HepG2 (cell line): ENCODE measurements around the gene STMN1. TPM values are rescaled to one million over a fixed set of nuclear protein-coding genes. Genes with fewer than 3 reads are reported as not detected.

Source experiments
- EZH2 ChIP-seq: conservative IDR thresholded peaks from 2 replicates; pipeline ENCODE4 v1.6.1; 2012; ENCODE audit warnings: mild to moderate bottlenecking, low read depth, low read length, moderate library complexity
- FOXM1 ChIP-seq: sonication (generic); formaldehyde crosslinking; IDR thresholded peaks from 2 replicates; pipeline ENCODE4 v1.5.0; 2020; ENCODE audit warnings: missing genetic modification reagents
- FOXP1 ChIP-seq, 2 experiments: fragments of 450-650 bp in 1 of 2; IDR thresholded peaks; 2 replicates each; pipeline ENCODE4 v1.6.1; 2017 to 2018; ENCODE audit warnings: antibody characterized with exemption in 1 of 2
- GFI1 ChIP-seq: sonication (generic); formaldehyde crosslinking; IDR thresholded peaks from 2 replicates; pipeline ENCODE4 v1.5.0; 2020; ENCODE audit warnings: missing genetic modification reagents, mild to moderate bottlenecking, borderline replicate concordance
- IRF2 ChIP-seq: IDR thresholded peaks from 2 replicates; pipeline ENCODE4 v1.6.1; 2018; ENCODE audit warnings: missing genetic modification reagents, missing compliant biosample characterization
- JARID2 ChIP-seq: sonication (generic); formaldehyde crosslinking; IDR thresholded peaks from 2 replicates; pipeline ENCODE4 v1.8.1; 2023; ENCODE audit warnings: missing genetic modification reagents, inconsistent platforms; ENCODE audit not compliant: insufficient replicate concordance
- KLF15 ChIP-seq: sonication (generic); formaldehyde crosslinking; IDR thresholded peaks from 2 replicates; pipeline ENCODE4 v1.8.1; 2023; ENCODE audit warnings: borderline replicate concordance, mild to moderate bottlenecking, inconsistent platforms, missing genetic modification reagents, mixed read lengths
- MAFF ChIP-seq: IDR thresholded peaks from 2 replicates; pipeline ENCODE4 v1.6.1; 2011; ENCODE audit warnings: low read depth, low read length, improper control_type of control experiment
- MTF2 ChIP-seq: sonication (generic); formaldehyde crosslinking; IDR thresholded peaks from 2 replicates; pipeline ENCODE4 v1.5.0; 2020; ENCODE audit warnings: missing genetic modification reagents, borderline replicate concordance
- NFYB ChIP-seq: sonication (generic); formaldehyde crosslinking; IDR thresholded peaks from 2 replicates; pipeline ENCODE4 v1.4.0; 2020; ENCODE audit warnings: missing genetic modification reagents
- SALL2 ChIP-seq: sonication (generic); formaldehyde crosslinking; IDR thresholded peaks from 2 replicates; pipeline ENCODE4 v1.8.1; 2023; ENCODE audit warnings: mild to moderate bottlenecking, missing genetic modification reagents, inconsistent platforms
- SP4 ChIP-seq: sonication (generic); formaldehyde crosslinking; IDR thresholded peaks from 2 replicates; pipeline ENCODE4 v1.8.1; 2023; ENCODE audit warnings: mild to moderate bottlenecking, missing genetic modification reagents
- TAF1 ChIP-seq: sonication (generic); formaldehyde crosslinking; IDR thresholded peaks from 2 replicates; pipeline ENCODE4 v1.4.0; 2020; ENCODE audit warnings: missing genetic modification reagents
- ZNF124 ChIP-seq: sonication (generic); formaldehyde crosslinking; IDR thresholded peaks from 2 replicates; pipeline ENCODE4 v1.4.0; 2020; ENCODE audit warnings: missing genetic modification reagents
- ZNF75D ChIP-seq: sonication (generic); formaldehyde crosslinking; IDR thresholded peaks from 2 replicates; pipeline ENCODE4 v1.8.1; 2023; ENCODE audit warnings: missing genetic modification reagents, mild to moderate bottlenecking, borderline replicate concordance
- ZNF883 ChIP-seq: sonication (generic); formaldehyde crosslinking; IDR thresholded peaks from 2 replicates; pipeline ENCODE4 v1.5.1; 2020; ENCODE audit warnings: mild to moderate bottlenecking, missing genetic modification reagents; ENCODE audit errors: not compliant biosample characterization
- ZNF891 ChIP-seq: sonication (generic); formaldehyde crosslinking; IDR thresholded peaks from 2 replicates; pipeline ENCODE4 v1.5.0; 2020; ENCODE audit warnings: mild to moderate bottlenecking, missing genetic modification reagents
- polyA plus RNA-seq, 8 experiments: library from polyadenylated mRNA; depleted of rRNA in 3 of 8; stranded (reverse) in 7 of 8; unstranded in 1 of 8; fragments of >200 nt; fragmentation: Illumina TruSeq in 4 of 8; extraction: Trizol in 4 of 8; gene quantifications; 2 replicates each; pipeline versions ENCODE4 v1.2.1 to v1.2.3, GENCODE V29; 2011 to 2016; ENCODE audit warnings: low read depth in 4 of 8, missing spikeins in 1 of 8, mixed read lengths in 1 of 8; ENCODE audit not compliant: insufficient read depth in 1 of 8
- total RNA-seq, 5 experiments: library from RNA; depleted of rRNA; stranded (reverse); fragments of >200 nt; fragmentation: Illumina TruSeq; extraction: Trizol; gene quantifications; 2 replicates each; pipeline ENCODE4 v1.2.3, GENCODE V29; 2016; ENCODE audit warnings: low read depth in 1 of 5
- TF ChIP-seq, protein P1 (sequence below): IDR thresholded peaks from 2 replicates; pipeline ENCODE4 v1.6.1; 2012; ENCODE audit warnings: low read depth, low read length, improper control_type of control experiment
- TF ChIP-seq, protein P2 (sequence below): sonication (generic); formaldehyde crosslinking; IDR thresholded peaks from 2 replicates; pipeline ENCODE4 v1.4.0; 2020; ENCODE audit warnings: mild to moderate bottlenecking, missing genetic modification reagents
- TF ChIP-seq, protein P3 (sequence below): sonication (generic); formaldehyde crosslinking; IDR thresholded peaks from 2 replicates; pipeline ENCODE4 v1.9.0; 2021; ENCODE audit warnings: missing genetic modification reagents, borderline replicate concordance
- TF ChIP-seq, protein P4 (sequence below), 2 experiments: IDR thresholded peaks; 2 replicates each; pipeline ENCODE4 v1.6.1; 2011 to 2012; ENCODE audit warnings: low read length in 2 of 2, borderline replicate concordance in 1 of 2, low read depth in 1 of 2, mild to moderate bottlenecking in 1 of 2, moderate library complexity in 1 of 2
- TF ChIP-seq, protein P5 (sequence below): IDR thresholded peaks from 2 replicates; pipeline ENCODE4 v1.6.1; 2016

Gene STMN1
- total and polyA plus RNA-seq, 2 of the 13 experiments (the other 11 are each of a cell fraction or from before 2014, with no cell fraction given), result 45.9 to 409 TPM

DNA sequence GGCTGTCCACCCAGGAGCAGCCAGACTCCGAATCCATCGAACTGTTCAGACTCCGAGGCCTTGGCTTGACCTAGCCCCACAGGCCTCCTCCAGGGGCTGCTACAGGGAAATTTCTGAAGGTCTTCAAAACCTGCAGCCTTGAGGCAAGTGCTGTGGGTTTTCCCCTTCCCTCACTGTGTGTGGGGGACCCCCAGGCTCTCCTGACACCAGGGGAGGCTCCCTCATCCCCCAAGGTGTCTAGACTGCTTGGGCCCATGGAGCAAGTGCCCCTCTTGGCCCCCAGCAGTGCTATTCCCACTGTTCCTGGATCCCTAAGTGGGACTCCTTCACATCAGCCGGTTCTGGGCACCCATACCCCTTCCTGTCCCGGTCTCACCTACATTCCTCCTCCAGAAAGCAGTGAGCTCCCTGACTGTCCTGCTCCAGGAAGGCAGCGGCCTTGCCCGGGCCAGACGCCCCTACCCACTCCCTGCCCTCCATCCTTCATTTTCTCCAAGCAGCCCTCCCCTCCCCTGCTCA, 31.5 kb downstream of the STMN1 start (continued):
- TF ChIP-seq JARID2 (CRISPR knock-in tag), result no peak
- no peak for TF ChIP-seq FOXP1 (IDR thresholded peaks at IDR 0.05)
- TF ChIP-seq FOXP1 (CRISPR knock-in tag; IDR thresholded peaks at IDR 0.05), result no peak
- TF ChIP-seq, protein P1, sequence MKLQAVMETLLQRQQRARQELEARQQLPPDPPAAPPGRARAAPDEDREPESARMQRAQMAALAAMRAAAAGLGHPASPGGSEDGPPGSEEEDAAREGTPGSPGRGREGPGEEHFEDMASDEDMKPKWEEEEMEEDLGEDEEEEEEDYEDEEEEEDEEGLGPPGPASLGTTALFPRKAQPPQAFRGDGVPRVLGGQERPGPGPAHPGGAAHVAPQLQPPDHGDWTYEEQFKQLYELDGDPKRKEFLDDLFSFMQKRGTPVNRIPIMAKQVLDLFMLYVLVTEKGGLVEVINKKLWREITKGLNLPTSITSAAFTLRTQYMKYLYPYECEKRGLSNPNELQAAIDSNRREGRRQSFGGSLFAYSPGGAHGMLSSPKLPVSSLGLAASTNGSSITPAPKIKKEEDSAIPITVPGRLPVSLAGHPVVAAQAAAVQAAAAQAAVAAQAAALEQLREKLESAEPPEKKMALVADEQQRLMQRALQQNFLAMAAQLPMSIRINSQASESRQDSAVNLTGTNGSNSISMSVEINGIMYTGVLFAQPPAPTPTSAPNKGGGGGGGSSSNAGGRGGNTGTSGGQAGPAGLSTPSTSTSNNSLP, result no peak
- TF ChIP-seq MAFF, result no peak
- no peak for TF ChIP-seq ZNF883
- TF ChIP-seq, protein P2, sequence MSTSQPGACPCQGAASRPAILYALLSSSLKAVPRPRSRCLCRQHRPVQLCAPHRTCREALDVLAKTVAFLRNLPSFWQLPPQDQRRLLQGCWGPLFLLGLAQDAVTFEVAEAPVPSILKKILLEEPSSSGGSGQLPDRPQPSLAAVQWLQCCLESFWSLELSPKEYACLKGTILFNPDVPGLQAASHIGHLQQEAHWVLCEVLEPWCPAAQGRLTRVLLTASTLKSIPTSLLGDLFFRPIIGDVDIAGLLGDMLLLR (CRISPR knock-in tag), result no peak
- TF ChIP-seq MTF2 (CRISPR knock-in tag), result no peak
- TF ChIP-seq ZNF75D (CRISPR knock-in tag), result no peak
- no peak for TF ChIP-seq NFYB (CRISPR knock-in tag)
- no peak for TF ChIP-seq IRF2 (CRISPR knock-in tag)
- TF ChIP-seq, protein P3, sequence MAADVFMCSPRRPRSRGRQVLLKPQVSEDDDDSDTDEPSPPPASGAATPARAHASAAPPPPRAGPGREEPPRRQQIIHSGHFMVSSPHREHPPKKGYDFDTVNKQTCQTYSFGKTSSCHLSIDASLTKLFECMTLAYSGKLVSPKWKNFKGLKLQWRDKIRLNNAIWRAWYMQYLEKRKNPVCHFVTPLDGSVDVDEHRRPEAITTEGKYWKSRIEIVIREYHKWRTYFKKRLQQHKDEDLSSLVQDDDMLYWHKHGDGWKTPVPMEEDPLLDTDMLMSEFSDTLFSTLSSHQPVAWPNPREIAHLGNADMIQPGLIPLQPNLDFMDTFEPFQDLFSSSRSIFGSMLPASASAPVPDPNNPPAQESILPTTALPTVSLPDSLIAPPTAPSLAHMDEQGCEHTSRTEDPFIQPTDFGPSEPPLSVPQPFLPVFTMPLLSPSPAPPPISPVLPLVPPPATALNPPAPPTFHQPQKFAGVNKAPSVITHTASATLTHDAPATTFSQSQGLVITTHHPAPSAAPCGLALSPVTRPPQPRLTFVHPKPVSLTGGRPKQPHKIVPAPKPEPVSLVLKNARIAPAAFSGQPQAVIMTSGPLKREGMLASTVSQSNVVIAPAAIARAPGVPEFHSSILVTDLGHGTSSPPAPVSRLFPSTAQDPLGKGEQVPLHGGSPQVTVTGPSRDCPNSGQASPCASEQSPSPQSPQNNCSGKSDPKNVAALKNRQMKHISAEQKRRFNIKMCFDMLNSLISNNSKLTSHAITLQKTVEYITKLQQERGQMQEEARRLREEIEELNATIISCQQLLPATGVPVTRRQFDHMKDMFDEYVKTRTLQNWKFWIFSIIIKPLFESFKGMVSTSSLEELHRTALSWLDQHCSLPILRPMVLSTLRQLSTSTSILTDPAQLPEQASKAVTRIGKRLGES (CRISPR knock-in tag), result no peak
- no peak for TF ChIP-seq KLF15 (CRISPR knock-in tag)
- TF ChIP-seq, protein P4, sequence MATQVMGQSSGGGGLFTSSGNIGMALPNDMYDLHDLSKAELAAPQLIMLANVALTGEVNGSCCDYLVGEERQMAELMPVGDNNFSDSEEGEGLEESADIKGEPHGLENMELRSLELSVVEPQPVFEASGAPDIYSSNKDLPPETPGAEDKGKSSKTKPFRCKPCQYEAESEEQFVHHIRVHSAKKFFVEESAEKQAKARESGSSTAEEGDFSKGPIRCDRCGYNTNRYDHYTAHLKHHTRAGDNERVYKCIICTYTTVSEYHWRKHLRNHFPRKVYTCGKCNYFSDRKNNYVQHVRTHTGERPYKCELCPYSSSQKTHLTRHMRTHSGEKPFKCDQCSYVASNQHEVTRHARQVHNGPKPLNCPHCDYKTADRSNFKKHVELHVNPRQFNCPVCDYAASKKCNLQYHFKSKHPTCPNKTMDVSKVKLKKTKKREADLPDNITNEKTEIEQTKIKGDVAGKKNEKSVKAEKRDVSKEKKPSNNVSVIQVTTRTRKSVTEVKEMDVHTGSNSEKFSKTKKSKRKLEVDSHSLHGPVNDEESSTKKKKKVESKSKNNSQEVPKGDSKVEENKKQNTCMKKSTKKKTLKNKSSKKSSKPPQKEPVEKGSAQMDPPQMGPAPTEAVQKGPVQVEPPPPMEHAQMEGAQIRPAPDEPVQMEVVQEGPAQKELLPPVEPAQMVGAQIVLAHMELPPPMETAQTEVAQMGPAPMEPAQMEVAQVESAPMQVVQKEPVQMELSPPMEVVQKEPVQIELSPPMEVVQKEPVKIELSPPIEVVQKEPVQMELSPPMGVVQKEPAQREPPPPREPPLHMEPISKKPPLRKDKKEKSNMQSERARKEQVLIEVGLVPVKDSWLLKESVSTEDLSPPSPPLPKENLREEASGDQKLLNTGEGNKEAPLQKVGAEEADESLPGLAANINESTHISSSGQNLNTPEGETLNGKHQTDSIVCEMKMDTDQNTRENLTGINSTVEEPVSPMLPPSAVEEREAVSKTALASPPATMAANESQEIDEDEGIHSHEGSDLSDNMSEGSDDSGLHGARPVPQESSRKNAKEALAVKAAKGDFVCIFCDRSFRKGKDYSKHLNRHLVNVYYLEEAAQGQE (IDR thresholded peaks at IDR 0.05; ENCODE audit: borderline replicate concordance in 1 of 2, low read depth in 1 of 2, low read length in 2 of 2), result no peak
- TF ChIP-seq SALL2 (CRISPR knock-in tag), result no peak
- no peak for TF ChIP-seq SP4 (CRISPR knock-in tag)
- TF ChIP-seq TAF1 (CRISPR knock-in tag), result 0 out of 2 replicates have a peak, but pooled peaks have one; percentile 25
- TF ChIP-seq ZNF891 (CRISPR knock-in tag), result no peak
- no peak for TF ChIP-seq GFI1
- TF ChIP-seq, protein P5, sequence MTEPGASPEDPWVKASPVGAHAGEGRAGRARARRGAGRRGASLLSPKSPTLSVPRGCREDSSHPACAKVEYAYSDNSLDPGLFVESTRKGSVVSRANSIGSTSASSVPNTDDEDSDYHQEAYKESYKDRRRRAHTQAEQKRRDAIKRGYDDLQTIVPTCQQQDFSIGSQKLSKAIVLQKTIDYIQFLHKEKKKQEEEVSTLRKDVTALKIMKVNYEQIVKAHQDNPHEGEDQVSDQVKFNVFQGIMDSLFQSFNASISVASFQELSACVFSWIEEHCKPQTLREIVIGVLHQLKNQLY, result no peak
- no peak for TF ChIP-seq EZH2
- TF ChIP-seq FOXM1, result no peak
- no peak for TF ChIP-seq ZNF124 (CRISPR knock-in tag)
